HG02943 (cell line): ENCODE results near the gene AIFM3.
A peak's percentile ranks its signal among the peaks of the same experiment; 100 is the strongest.
"Not testable (repeated sequence)": the region's sequence is repeated elsewhere in the genome, so short reads cannot be mapped to it uniquely, and the experiment has no call there.

Experiments
- ATAC-seq: cut with Tn5 transposase; IDR thresholded peaks from one replicate; pipeline ENCODE4 v1.9.1; 2021; ENCODE audit warnings: mild to moderate bottlenecking, low read depth, moderate library complexity; ENCODE audit not compliant: unreplicated experiment

AIFM3 gene

GRCh38 chr22:20999350-21000206 is 32.5 kb downstream of the AIFM3 start:
- no peak for ATAC-seq

DNA sequence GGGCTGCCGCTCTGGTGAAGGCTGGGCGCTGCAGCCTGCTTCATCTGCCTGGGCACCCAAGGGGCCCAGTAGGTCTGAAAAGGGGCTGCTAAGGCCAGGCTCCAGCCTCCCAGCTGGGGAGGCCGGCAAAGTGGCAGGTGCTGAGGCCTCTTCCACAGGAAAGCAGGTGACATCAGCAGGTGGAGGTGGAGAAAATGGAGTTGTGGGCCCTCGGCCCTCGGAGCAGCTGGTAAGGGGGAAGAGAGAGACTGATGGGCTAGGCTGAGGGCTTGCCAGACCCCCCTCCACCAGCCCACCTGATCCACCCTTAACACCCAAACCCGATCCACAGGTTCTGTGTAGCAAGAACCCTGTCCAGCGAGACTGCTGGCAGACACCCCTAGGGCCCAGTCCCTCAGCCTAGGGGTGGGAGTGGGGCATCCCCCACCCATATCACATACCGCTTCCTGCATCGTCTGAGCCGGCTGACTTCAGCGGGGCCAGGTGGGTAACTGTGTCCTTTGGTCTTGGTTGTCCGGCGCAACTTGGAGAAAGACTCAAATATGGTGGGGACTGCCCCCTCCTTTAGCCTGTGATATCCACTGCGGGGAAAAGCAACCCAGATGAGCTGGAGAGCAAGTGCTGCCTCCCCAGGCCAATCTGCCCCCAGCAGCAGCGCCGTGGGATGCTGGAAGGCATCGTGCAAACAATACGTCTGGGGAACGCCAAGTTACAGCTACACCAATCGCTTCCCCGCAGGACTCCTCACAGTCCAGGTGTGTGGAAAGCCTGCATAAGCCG is 33.3 kb downstream of the AIFM3 start:
- ATAC-seq = no peak

- peak; percentile 2 for ATAC-seq
Measured at GRCh38 chr22:21000987-21001600, 34.0 kb downstream of the AIFM3 start.

- peak; percentile 81 for ATAC-seq
Measured at GRCh38 chr22:21001601-21002325, 34.7 kb downstream of the AIFM3 start, which contains the start of gene THAP7. THAP7 (minus strand) TSS chr22:21002118; CDS start chr22:21001911, 207 bp downstream.

- ATAC-seq = no peak
Measured at GRCh38 chr22:21003782-21004181, 36.7 kb downstream of the AIFM3 start.

- ATAC-seq = not testable (repeated sequence)
Measured at GRCh38 chr22:21009208-21009607, 42.2 kb downstream of the AIFM3 start.

DNA sequence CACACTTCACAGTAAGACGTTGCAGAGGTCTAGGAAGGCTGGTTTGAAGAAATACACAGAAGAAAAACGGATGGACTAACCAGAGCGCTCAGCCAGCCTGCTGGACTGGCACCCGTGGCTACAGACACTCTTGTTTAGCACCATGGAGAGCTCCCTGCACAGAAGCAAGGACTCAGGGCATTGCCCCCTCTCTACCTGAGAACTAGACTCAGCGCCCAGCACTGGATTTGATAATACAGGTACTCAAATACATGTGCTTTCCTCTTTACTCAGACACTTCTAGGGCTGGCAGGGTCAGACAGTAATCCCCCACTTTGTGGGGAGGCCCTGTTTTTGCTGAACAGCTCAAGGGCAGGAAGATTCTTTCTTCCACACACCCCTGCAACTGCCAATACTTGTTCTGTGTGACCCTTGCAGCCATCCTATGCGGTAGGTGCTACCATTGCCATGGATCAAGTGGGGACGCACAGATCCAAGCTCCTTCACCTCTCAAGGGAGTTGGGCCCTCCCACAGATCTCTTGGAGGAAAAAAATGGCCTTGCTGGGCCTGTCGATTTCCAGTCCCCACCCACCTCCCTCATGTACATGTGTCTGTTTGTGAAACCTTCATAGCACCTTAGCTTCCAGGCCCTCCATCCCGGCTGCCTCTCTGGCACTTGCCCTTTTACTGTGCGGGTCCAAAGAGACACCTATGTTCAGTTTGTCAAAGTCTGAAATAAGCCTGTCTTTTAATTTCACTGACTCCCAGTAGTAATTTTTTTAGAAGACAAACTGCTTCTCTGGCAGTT is 42.8 kb downstream of the AIFM3 start:
- ATAC-seq = no peak

- ATAC-seq = no peak
Measured at GRCh38 chr22:21010426-21011113, 43.5 kb downstream of the AIFM3 start.

DNA sequence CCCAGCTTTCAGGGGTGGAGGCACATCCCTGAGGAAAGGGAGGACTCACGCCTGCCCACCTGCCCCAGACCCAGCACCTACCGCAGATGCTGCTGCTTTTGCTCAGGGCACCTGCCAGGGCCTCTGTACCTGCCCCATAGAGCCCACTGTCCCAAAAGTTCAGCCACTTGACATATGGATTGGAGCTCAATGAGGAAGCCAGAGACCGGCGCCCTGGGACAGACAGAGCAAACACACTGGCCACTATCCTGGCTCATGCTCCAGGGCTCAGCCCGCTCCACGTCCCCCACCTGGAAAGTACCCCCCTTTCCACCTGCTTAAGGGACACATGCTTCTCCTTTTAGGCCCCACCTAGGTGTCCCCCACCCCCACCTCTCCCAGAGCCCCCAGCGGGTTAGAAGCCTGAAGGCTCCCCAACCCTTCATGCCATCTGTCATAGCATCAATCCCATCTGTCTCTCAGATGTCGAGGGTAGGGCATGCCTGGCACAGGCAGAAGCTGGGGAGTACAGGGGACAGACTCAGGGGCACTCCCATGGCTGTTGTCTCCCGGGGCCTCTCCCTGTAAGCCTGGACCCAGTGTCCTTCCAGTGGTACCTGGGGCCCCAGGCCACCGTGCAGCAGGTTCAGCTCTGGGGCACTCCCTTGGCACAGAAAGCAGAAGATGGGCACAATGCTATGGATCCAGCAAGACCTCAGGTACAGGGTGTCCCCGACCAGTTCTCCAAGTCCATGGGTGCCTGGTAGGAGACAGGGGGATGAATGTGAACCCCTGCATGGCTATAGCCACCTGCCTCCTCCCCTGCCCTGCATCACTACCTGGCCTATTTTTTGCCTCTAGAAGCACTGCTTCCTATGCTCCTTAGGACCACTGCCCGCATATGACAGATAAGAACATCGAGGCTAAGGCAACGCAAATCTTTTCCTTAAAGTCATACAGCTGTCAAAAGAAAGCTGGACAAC is 45.7 kb downstream of the AIFM3 start:
- ATAC-seq = no peak

DNA sequence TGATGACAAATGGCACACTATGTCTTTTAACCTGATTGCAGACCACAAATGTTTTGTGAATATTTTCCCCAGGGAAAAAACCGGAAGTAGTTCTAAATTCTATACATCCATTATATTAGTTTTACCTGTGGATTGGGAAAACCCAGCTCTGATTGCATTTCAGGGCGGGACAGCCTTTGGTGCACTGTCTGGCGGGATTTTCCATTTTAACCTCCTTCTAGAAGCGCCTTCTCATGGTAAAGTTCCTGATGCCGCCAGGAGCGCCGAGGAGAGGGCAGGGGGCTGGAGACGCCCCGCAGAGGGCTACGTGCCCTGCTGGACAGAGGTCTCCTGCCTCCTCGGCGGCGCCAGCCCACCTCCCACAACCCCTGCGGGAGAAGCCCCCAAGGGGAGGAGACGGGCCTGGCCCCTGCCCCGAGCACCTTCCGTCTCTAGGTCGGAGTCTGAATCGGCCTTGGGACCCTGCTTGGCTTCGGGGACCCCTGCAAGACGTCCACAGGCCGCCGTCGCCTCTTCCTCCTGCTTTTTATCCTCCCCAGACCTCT is 46.7 kb downstream of the AIFM3 start:
- no peak for ATAC-seq

DNA sequence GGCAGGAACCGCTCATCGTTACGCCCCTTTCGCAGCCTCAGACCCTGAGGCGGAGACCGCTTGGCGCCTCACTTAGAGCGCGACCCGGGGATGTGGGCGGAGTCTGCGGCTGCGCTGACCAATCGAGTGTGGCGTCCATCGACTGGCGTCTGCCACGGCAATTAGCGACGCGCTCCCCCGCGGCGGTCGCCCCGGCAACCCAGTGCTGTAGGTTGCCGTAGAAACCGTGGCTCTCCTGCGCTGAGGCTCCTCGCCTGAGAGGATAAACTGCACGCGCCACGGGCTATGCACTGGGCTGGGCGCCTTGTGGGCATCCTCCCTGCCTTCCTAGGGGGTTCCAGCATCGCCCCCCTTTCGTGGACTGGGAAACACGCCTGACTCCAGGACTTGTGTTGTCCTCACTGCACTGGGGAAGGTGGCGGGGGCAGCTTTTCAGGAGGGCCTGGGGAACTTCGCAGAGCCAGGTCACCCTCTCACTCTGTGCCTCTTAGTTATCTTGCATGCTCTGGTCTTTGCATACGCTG is 47.2 kb downstream of the AIFM3 start:
- ATAC-seq = no peak

GRCh38 chr22:21014726-21015465 is 47.8 kb downstream of the AIFM3 start, which contains the start of gene P2RX6:
P2RX6 (plus strand) TSS chr22:21015165; CDS start chr22:21015175, 10 bp downstream.
- ATAC-seq = no peak

DNA sequence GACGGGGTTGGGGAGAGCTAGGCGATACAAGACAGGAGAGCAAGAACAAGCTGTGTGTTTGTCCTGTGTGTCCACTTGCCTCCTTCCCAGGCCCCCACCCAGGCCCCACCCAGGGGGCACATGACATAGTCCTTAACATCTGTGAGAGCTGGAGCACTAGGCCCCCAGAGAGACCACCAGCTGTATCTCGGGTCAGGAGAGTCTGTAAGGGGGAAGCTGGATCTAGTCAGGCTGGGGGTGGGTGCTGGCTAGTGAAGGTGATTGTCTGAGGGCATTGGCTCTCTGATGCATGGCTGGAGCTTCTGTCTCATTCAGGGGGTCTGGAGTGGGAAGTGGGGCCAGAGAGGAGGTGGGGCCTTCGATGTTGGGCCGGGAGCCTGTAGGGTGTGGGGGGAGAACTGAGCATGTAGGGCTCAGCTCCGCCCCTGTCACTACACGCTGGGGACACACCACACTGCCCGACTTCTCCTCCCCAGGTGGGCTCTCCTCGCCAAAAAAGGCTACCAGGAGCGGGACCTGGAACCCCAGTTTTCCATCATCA is 48.5 kb downstream of the AIFM3 start:
- no peak for ATAC-seq

GRCh38 chr22:21016644-21017420 is 49.8 kb downstream of the AIFM3 start:
- ATAC-seq = no peak

GRCh38 chr22:21018314-21018713 is 51.3 kb downstream of the AIFM3 start:
- ATAC-seq = no peak
